Endothelial cell of umbilical vein (primary cell): ENCODE measurements around the gene ZNF26. TPM values are rescaled to one million over a fixed set of nuclear protein-coding genes. Genes with fewer than 3 reads are reported as not detected.
A peak's percentile ranks its signal among the peaks of the same experiment; 100 is the strongest.
"Not testable (repeated sequence)": the region's sequence is repeated elsewhere in the genome, so short reads cannot be mapped to it uniquely, and the experiment has no call there.

Source experiments
- BruUV-seq: library from RNA; stranded (reverse); fragments of 400-500 nt; replicated peaks from 2 replicates; lab custom pipeline; 2021; lab: Mats Ljungman, UMichigan
- CTCF ChIA-PET: fragments of 300-600, 350-600 bp; sonication (Branson Sonifier 250); formaldehyde crosslinking; loops from one replicate; lab custom pipeline; 2021; ENCODE audit warnings: antibody characterized with exemption, inconsistent platforms; lab: Charles Lee
- POLR2A ChIA-PET: fragments of 300-600, 350-600 bp; sonication (Branson Sonifier 250); formaldehyde crosslinking; loops from one replicate; lab custom pipeline; 2021; ENCODE audit warnings: antibody characterized with exemption, inconsistent platforms; lab: Charles Lee
- DNase-seq: peaks from one replicate; pipeline ENCODE4 v3.0.0-alpha.2; 2011; ENCODE audit warnings: low read depth, low spot score
- FAIRE-seq: peaks from 2 replicates; lab custom pipeline; 2011; peaks lifted over from hg19 to GRCh38; lab: Jason Lieb, UNC
- H2AFZ ChIP-seq: 2 replicates; pipeline ENCODE4 v1.6.0; 2012; ENCODE audit warnings: low read depth, low read length, control low read depth, inconsistent platforms
- H3K27ac ChIP-seq: 2 replicates; pipeline ENCODE4 v1.5.1; 2011; ENCODE audit warnings: low read depth, mild to moderate bottlenecking, control low read depth, low read length, moderate library complexity; ENCODE audit not compliant: insufficient read depth
- H3K27me3 ChIP-seq, 2 experiments: 2 replicates each; pipeline versions ENCODE4 v1.6.0 to v1.6.1; 2011; ENCODE audit warnings: low read length in 2 of 2, mixed read lengths in 1 of 2; ENCODE audit not compliant: control insufficient read depth in 2 of 2, insufficient read depth in 2 of 2
- H3K36me3 ChIP-seq, 2 experiments: 2 replicates in 1 of 2; 3 replicates in 1 of 2; pipeline ENCODE4 v1.5.1; 2011; ENCODE audit warnings: low read length in 2 of 2, mild to moderate bottlenecking in 1 of 2, moderate library complexity in 1 of 2; ENCODE audit not compliant: control insufficient read depth in 2 of 2, insufficient read depth in 2 of 2; ENCODE audit errors: extremely low read depth in 1 of 2
- H3K4me1 ChIP-seq: 3 replicates; pipeline ENCODE4 v1.5.1; 2011; ENCODE audit warnings: mild to moderate bottlenecking, low read length; ENCODE audit not compliant: control insufficient read depth, insufficient read depth; ENCODE audit errors: extremely low read depth
- H3K4me2 ChIP-seq: 2 replicates; pipeline ENCODE4 v1.6.1; 2011; ENCODE audit warnings: low read length, control low read depth, mixed read lengths; ENCODE audit not compliant: insufficient read depth
- H3K4me3 ChIP-seq, 3 experiments: fragments of 200-600 bp in 1 of 3; sonication (generic), shearing (Covaris generic) in 1 of 3; replicated peaks in 1 of 3; 2 replicates each; pipeline ENCODE4 v1.5.1; 2011 to 2016; ENCODE audit warnings: control low read depth in 3 of 3, low read length in 3 of 3, mild to moderate bottlenecking in 2 of 3, inconsistent platforms in 1 of 3, low read depth in 1 of 3, moderate library complexity in 1 of 3; ENCODE audit not compliant: insufficient read depth in 1 of 3
- H3K79me2 ChIP-seq: 2 replicates; pipeline ENCODE4 v1.6.0; 2012; ENCODE audit warnings: low read length, inconsistent platforms; ENCODE audit not compliant: control insufficient read depth, insufficient read depth
- H3K9ac ChIP-seq: replicated peaks from 2 replicates; pipeline ENCODE3; 2011; ENCODE audit warnings: low read length, control low read depth; ENCODE audit not compliant: insufficient read depth; ENCODE audit errors: extremely low read depth
- H3K9me1 ChIP-seq: replicated peaks from 3 replicates; pipeline ENCODE4 v1.6.0; 2011; ENCODE audit warnings: mild to moderate bottlenecking, low read length; ENCODE audit not compliant: control insufficient read depth, insufficient read depth; ENCODE audit errors: extremely low read depth
- H3K9me3 ChIP-seq: replicated peaks from 2 replicates; pipeline ENCODE4 v1.5.1; 2012; ENCODE audit warnings: low read length, inconsistent platforms; ENCODE audit not compliant: control insufficient read depth, insufficient read depth
- H4K20me1 ChIP-seq: replicated peaks from 2 replicates; pipeline ENCODE3; 2011; ENCODE audit warnings: mild to moderate bottlenecking, low read length; ENCODE audit not compliant: control insufficient read depth, insufficient read depth; ENCODE audit errors: extremely low read depth
- FOS ChIP-seq: IDR thresholded peaks from 2 replicates; pipeline ENCODE4 v1.6.1; 2011; ENCODE audit warnings: mild to moderate bottlenecking, low read length, moderate library complexity, borderline replicate concordance; ENCODE audit not compliant: insufficient read depth
- POLR2AphosphoS5 ChIP-seq: IDR thresholded peaks from 2 replicates; pipeline ENCODE4 v1.6.1; 2012; ENCODE audit warnings: low read depth, mild to moderate bottlenecking, control low read depth, low read length, moderate library complexity; ENCODE audit not compliant: insufficient read depth
- dilution Hi-C: fragments of 300-500 bp; cut with MboI; formaldehyde crosslinking; loops from one replicate; pipeline ENCODE4 v1.15.0; 2019; ENCODE audit warnings: low sequenced_read_pairs; ENCODE audit not compliant: extremely low pct_ligation_motif_present
- intact Hi-C: fragments of 100-400 bp; cut with micrococcal nuclease; formaldehyde crosslinking; loops from one replicate; pipeline ENCODE4 v1.10.0; 2022
- polyA plus RNA-seq, 4 experiments: library from polyadenylated mRNA; depleted of rRNA in 3 of 4; stranded (reverse) in 3 of 4; unstranded in 1 of 4; fragments of >200 nt; gene quantifications; 2 replicates each; pipeline versions ENCODE4 v1.2.1 to v1.2.3, GENCODE V29; 2011 to 2012; ENCODE audit warnings: missing spikeins in 1 of 4
- total RNA-seq: library from RNA; stranded (reverse); gene quantifications from 2 replicates; pipeline ENCODE4 v1.2.3, GENCODE V29; 2021
- TF ChIP-seq, protein P1 (sequence below), 2 donors: IDR thresholded peaks; 1 replicate in 1 of 2; 2 replicates in 1 of 2; pipeline ENCODE4 v1.5.1; 2011; ENCODE audit warnings: low read length in 2 of 2, mild to moderate bottlenecking in 2 of 2, moderate library complexity in 2 of 2, control low read depth in 1 of 2, inconsistent platforms in 1 of 2, low read depth in 1 of 2; ENCODE audit not compliant: insufficient read depth in 1 of 2; ENCODE audit errors: extremely low read depth in 1 of 2
- TF ChIP-seq, protein P2 (sequence below): IDR thresholded peaks from 2 replicates; pipeline ENCODE4 v1.6.1; 2011; ENCODE audit not compliant: insufficient read depth, insufficient read length

The ZNF26 gene
- total and polyA plus RNA-seq, 2 donors (not counting 3 experiments of a cell fraction or from before 2014, with no cell fraction given): 5.9 to 11.1 TPM

DNA sequence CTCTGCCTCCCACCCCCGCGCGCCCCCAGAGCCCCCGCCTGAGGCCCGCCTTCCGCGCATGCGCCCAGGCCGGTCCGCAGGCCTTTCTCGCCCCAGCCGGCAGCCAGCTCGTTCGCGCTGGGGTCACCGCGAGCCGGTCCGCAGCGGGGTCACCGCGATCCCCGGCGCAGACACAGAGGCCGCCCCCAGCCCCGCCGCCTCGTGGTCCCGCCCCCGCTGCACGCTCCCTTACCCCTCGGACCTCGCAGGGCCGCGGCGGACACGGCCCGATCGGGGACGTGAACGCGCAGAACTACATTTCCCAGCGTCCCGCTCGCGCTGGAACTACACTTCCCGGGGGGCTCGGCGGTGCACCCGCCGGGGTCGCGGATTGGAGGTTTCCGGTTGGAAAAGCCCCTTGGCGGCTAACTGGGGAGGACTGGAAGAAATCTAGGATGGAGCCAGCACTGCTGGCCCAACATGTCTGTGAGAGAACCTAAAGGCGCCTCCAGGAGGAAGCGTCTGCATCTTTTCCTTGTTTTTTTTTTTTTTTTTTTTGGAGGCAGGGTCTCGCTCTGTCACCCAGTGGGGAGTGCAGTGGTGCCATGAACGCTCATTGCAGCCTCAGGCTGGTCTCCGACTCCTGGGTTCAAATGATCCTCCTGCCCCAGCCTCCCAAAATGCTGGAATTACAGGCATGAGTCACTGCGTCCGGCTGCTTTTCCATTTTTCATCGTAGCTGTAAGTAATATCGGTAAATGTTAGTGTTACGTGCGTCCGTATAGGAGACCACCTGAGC lies 30.0 kb upstream of the ZNF26 start, which contains the start of gene ZNF605:
Gene ZNF605, minus strand, starts transcription at position 296 of the 778 bp plus-strand sequence. CDS start 10,671 bp downstream, outside the sequence.
- intact Hi-C loops: loop anchor here (1.0 kb wide), 2 partner anchors 30 to 225 kb away; partner anchors contain the start of genes ZNF26 and ZNF268
- Histone ChIP-seq H3K36me3 (no peaks in the 10 kb centered on the region), H3K27me3 (no peaks in the 10 kb centered on the region), H3K79me2 (peaks cover 18% of the 10 kb centered on the region), H3K9me3 (no peaks in the 10 kb centered on the region), H4K20me1 (no peaks in the 10 kb centered on the region), H3K27ac (peak within 1 kb of the TSS; percentile 50), H3K9ac (peak within 1 kb of the TSS; percentile 61), H3K4me2 (peak within 1 kb of the TSS; percentile 86), H3K4me3 (peak within 1 kb of the TSS; percentile 58 to 83 (median 75)), H3K9me1 (no peaks in the 10 kb centered on the region), H3K4me1 (peaks cover 8% of the 10 kb centered on the region), H2AFZ (peak within 1 kb of the TSS; percentile 88)
- peak; percentile 87 for FAIRE-seq
- TSS peak; percentile 63 for BruUV-seq
- dilution Hi-C loops: no loop called here
- ChIA-PET CTCF (interaction anchor here (1.3 kb wide), 1 partner anchor 47 kb away, joined by 3 read pairs; no protein-coding TSS in a partner anchor), POLR2A (interaction anchor here (0.6 kb wide), 2 partner anchors 251 to 1218 kb away, joined by 5 to 10 read pairs; no protein-coding TSS in a partner anchor)
- peak; percentile 91 for DNase-seq
- TF ChIP-seq, protein P1, sequence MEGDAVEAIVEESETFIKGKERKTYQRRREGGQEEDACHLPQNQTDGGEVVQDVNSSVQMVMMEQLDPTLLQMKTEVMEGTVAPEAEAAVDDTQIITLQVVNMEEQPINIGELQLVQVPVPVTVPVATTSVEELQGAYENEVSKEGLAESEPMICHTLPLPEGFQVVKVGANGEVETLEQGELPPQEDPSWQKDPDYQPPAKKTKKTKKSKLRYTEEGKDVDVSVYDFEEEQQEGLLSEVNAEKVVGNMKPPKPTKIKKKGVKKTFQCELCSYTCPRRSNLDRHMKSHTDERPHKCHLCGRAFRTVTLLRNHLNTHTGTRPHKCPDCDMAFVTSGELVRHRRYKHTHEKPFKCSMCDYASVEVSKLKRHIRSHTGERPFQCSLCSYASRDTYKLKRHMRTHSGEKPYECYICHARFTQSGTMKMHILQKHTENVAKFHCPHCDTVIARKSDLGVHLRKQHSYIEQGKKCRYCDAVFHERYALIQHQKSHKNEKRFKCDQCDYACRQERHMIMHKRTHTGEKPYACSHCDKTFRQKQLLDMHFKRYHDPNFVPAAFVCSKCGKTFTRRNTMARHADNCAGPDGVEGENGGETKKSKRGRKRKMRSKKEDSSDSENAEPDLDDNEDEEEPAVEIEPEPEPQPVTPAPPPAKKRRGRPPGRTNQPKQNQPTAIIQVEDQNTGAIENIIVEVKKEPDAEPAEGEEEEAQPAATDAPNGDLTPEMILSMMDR (IDR thresholded peaks at IDR 0.05; ENCODE audit: extremely low read depth in 1 of 2, insufficient read depth in 1 of 2, low read depth in 1 of 2, low read length in 2 of 2): no peak
- peak; percentile 13 for TF ChIP-seq FOS
- TF ChIP-seq, protein P2, sequence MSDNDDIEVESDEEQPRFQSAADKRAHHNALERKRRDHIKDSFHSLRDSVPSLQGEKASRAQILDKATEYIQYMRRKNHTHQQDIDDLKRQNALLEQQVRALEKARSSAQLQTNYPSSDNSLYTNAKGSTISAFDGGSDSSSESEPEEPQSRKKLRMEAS: peak; percentile 14
- peak; percentile 56 for TF ChIP-seq POLR2AphosphoS5

DNA sequence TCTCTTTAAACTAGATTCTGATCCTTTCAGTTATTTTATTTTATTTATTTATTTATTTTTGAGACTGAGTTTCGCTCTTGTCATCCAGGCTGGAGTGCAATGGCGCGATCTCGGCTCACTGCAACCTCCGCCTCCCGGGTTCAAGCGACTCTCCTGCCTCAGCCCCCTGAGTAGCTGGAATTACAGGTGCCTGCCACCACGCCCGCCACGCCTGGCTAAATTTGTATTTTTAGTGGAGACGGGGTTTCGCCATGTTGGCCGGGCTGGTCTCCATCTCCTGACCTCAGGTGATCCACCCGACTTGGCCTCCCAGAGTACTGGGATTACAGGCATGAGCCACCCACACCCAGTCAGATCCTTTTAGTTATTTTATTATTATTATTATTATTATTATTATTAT lies 24.4 kb upstream of the ZNF26 start:
- intact Hi-C loops, H3K4me1 ChIP-seq, H3K27ac ChIP-seq, DNase-seq, H4K20me1 ChIP-seq, H3K4me2 ChIP-seq, H3K9me3 ChIP-seq, H3K9ac ChIP-seq, FAIRE-seq, BruUV-seq, POLR2A ChIA-PET, CTCF ChIA-PET, H2AFZ ChIP-seq, H3K4me3 ChIP-seq, H3K9me1 ChIP-seq, dilution Hi-C loops, H3K79me2 ChIP-seq, H3K27me3 ChIP-seq, H3K36me3 ChIP-seq: not testable (repeated sequence)
